HepG2 (cell line): ENCODE results near the gene IFNK.

Source experiments
- MEIS2 ChIP-seq: sonication (generic); formaldehyde crosslinking; IDR thresholded peaks from 2 replicates; pipeline ENCODE4 v1.9.0; 2021; ENCODE audit warnings: mild to moderate bottlenecking, missing genetic modification reagents
- MYC ChIP-seq: sonication (generic); formaldehyde crosslinking; IDR thresholded peaks from 2 replicates; pipeline ENCODE4 v1.9.0; 2021; ENCODE audit warnings: missing genetic modification reagents, borderline replicate concordance
- MYPOP ChIP-seq: sonication (generic); formaldehyde crosslinking; IDR thresholded peaks from 2 replicates; pipeline ENCODE4 v1.8.1; 2023; ENCODE audit warnings: mild to moderate bottlenecking, moderate library complexity, missing genetic modification reagents
- POLR2A ChIP-seq, 2 experiments: IDR thresholded peaks; 2 replicates each; pipeline ENCODE4 v1.6.1; 2011; ENCODE audit warnings: low read depth in 2 of 2, low read length in 2 of 2, mild to moderate bottlenecking in 1 of 2, moderate library complexity in 1 of 2; ENCODE audit not compliant: insufficient read depth in 1 of 2
- POLR2AphosphoS5 ChIP-seq: IDR thresholded peaks from 2 replicates; pipeline ENCODE4 v1.6.1; 2012; ENCODE audit warnings: low read depth, low read length
- SATB2 ChIP-seq: sonication (generic); formaldehyde crosslinking; IDR thresholded peaks from 2 replicates; pipeline ENCODE4 v1.5.0; 2020; ENCODE audit warnings: missing genetic modification reagents
- SRSF4 ChIP-seq: fragments of 200-400 bp; formaldehyde crosslinking; IDR thresholded peaks from one replicate; pipeline ENCODE4 v1.6.1; 2018; ENCODE audit warnings: mild to moderate bottlenecking, low read depth, low read length, moderate library complexity; ENCODE audit not compliant: poor library complexity, severe bottlenecking
- ZNF225 ChIP-seq: sonication (generic); formaldehyde crosslinking; IDR thresholded peaks from 2 replicates; pipeline ENCODE4 v1.4.0; 2020; ENCODE audit warnings: mild to moderate bottlenecking, missing genetic modification reagents
- TF ChIP-seq, protein P1 (sequence below): sonication (generic); formaldehyde crosslinking; IDR thresholded peaks from 2 replicates; pipeline ENCODE4 v1.4.0; 2020; ENCODE audit warnings: missing genetic modification reagents, borderline replicate concordance

DNA sequence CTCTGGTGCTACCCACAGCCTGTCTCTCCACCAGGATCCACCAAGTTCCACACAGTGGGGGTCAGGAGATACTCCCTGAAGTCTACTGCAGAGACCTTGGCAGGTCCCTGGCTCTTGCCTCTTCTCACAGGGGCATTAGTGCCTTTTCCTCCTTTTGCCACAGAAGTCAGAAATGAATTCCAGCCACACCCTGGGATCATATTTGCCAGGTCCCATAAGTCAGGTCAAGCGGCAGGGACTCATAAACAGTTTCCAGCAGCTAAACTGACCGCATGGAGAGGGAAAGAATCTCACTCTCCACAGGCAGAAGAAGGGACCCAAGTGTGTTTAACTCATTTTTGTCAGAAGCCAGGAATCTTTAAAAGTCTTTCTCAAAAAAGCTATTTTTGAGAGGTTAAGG is 13.3 kb upstream of the IFNK start:
- TF ChIP-seq SATB2 (CRISPR knock-in tag) = no peak
- TF ChIP-seq, protein P1, sequence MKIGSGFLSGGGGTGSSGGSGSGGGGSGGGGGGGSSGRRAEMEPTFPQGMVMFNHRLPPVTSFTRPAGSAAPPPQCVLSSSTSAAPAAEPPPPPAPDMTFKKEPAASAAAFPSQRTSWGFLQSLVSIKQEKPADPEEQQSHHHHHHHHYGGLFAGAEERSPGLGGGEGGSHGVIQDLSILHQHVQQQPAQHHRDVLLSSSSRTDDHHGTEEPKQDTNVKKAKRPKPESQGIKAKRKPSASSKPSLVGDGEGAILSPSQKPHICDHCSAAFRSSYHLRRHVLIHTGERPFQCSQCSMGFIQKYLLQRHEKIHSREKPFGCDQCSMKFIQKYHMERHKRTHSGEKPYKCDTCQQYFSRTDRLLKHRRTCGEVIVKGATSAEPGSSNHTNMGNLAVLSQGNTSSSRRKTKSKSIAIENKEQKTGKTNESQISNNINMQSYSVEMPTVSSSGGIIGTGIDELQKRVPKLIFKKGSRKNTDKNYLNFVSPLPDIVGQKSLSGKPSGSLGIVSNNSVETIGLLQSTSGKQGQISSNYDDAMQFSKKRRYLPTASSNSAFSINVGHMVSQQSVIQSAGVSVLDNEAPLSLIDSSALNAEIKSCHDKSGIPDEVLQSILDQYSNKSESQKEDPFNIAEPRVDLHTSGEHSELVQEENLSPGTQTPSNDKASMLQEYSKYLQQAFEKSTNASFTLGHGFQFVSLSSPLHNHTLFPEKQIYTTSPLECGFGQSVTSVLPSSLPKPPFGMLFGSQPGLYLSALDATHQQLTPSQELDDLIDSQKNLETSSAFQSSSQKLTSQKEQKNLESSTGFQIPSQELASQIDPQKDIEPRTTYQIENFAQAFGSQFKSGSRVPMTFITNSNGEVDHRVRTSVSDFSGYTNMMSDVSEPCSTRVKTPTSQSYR (CRISPR knock-in tag) = no peak
- no peak for TF ChIP-seq MYC (CRISPR knock-in tag)
- TF ChIP-seq POLR2A (IDR thresholded peaks at IDR 0.05; ENCODE audit: insufficient read depth in 1 of 2, low read depth in 2 of 2, low read length in 2 of 2) = no peak
- no peak for TF ChIP-seq ZNF225
- no peak for TF ChIP-seq POLR2AphosphoS5
- no peak for TF ChIP-seq MYPOP (CRISPR knock-in tag)
- TF ChIP-seq MEIS2 = no peak
- TF ChIP-seq SRSF4 = no peak
